Measurements from ENCODE around the gene ERMAP.
"Not testable (repeated sequence)": the region's sequence is repeated elsewhere in the genome, so short reads cannot be mapped to it uniquely, and the experiment has no call there.

ERMAP gene

DNA sequence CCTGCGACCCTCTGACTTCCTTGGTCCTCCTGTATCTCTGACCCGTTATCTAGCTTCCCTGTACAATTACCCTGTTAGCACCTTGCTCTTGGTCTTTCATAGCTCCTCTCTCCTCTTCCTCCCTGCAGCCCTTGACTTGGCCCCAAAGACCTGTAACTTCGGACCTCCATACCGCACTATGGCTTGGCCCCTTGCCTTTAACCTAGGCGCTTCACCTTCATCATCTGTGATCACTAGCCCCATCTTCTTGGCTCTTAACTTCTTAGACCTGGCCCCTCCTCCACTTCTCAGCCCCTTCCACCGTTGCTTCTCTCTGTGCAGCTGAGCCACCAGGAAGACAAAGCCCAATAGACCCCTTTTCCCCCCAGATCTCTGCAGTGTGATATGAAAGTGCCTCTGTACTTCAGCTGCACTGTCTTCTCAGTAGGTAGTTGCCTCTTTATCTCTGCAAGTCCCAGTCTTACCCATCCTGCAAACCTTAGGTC is 30.2 kb downstream of the ERMAP start:
- no peaks in the 10 kb centered on the region for H3K9me3 ChIP-seq (ENCODE audit: control insufficient read depth, insufficient read depth, low read length)
- H3K36me3 ChIP-seq (ENCODE audit: control insufficient read depth, insufficient read depth, low read length): peaks cover 15% of the 10 kb centered on the region
- H3K4me3 ChIP-seq (ENCODE audit: low read depth, low read length): peak overlapping the region; percentile 88
- H3K4me1 ChIP-seq (ENCODE audit: control insufficient read depth, insufficient read depth, low read length): peaks cover 7% of the 10 kb centered on the region
- H3K27me3 ChIP-seq (ENCODE audit: control insufficient read depth, insufficient read depth, low read length): no peaks in the 10 kb centered on the region
- H3K9ac ChIP-seq (ENCODE audit: low read depth, low read length): peak overlapping the region; percentile 82

DNA sequence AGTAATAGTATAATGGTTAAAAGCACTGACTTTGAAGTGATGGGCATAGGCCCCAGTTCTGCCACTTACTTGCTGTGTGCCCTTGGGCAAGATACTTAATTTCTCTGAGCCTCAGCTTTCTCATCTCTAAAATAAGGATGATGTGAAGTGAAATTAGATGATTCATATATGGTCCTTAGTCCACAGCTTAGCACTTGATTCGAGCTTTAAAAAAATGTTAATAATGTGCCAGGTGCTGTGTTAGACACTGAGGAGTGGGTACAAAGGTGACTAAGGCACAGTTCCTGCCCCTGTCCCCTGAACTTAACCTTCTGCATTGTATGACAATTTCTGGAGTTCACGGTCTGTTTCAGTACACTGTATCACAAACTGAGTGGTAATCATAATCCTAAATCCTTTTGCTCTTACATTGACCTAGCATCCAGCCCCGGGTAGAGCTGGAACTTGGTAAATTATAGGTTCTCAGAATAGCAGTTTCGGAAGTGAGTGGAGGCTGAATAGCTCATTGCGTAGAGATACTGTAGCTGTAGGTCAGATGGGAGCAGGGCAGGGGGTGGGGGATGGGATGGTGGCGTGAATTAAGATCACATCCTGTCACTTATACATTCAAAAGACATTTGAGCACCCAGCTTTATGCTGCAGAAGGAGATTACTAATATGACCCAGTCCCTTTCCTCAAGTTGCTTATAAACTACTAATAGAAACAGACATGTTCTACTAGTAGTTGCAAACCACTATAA is 31.0 kb downstream of the ERMAP start:
- Histone ChIP-seq H3K9me3 (ENCODE audit: control insufficient read depth, insufficient read depth, low read length) (no peaks in the 10 kb centered on the region), H3K4me3 (ENCODE audit: low read depth, low read length) (peak overlapping the region; percentile 88), H3K4me1 (ENCODE audit: control insufficient read depth, insufficient read depth, low read length) (peaks cover 7% of the 10 kb centered on the region), H3K27me3 (ENCODE audit: control insufficient read depth, insufficient read depth, low read length) (no peaks in the 10 kb centered on the region), H3K9ac (ENCODE audit: low read depth, low read length) (no peak overlapping the region), H3K36me3 (ENCODE audit: control insufficient read depth, insufficient read depth, low read length) (peaks cover 15% of the 10 kb centered on the region)

- no peak overlapping the region for H3K9ac ChIP-seq (ENCODE audit: low read depth, low read length)
- peaks cover 7% of the 10 kb centered on the region for H3K4me1 ChIP-seq (ENCODE audit: control insufficient read depth, insufficient read depth, low read length)
- no peaks in the 10 kb centered on the region for H3K27me3 ChIP-seq (ENCODE audit: control insufficient read depth, insufficient read depth, low read length)
- no peaks in the 10 kb centered on the region for H3K9me3 ChIP-seq (ENCODE audit: control insufficient read depth, insufficient read depth, low read length)
- no peak overlapping the region for H3K4me3 ChIP-seq (ENCODE audit: low read depth, low read length)
- H3K36me3 ChIP-seq (ENCODE audit: control insufficient read depth, insufficient read depth, low read length): peaks cover 15% of the 10 kb centered on the region
Observed at GRCh38 chr1:42848823-42849537, 32.1 kb downstream of the ERMAP start.

- no peaks in the 10 kb centered on the region for H3K9me3 ChIP-seq (ENCODE audit: control insufficient read depth, insufficient read depth, low read length)
- peaks cover 7% of the 10 kb centered on the region for H3K4me1 ChIP-seq (ENCODE audit: control insufficient read depth, insufficient read depth, low read length)
- no peak overlapping the region for H3K9ac ChIP-seq (ENCODE audit: low read depth, low read length)
- peaks cover 15% of the 10 kb centered on the region for H3K36me3 ChIP-seq (ENCODE audit: control insufficient read depth, insufficient read depth, low read length)
- no peaks in the 10 kb centered on the region for H3K27me3 ChIP-seq (ENCODE audit: control insufficient read depth, insufficient read depth, low read length)
- no peak overlapping the region for H3K4me3 ChIP-seq (ENCODE audit: low read depth, low read length)
Observed at GRCh38 chr1:42849944-42850343, 33.0 kb downstream of the ERMAP start.

DNA sequence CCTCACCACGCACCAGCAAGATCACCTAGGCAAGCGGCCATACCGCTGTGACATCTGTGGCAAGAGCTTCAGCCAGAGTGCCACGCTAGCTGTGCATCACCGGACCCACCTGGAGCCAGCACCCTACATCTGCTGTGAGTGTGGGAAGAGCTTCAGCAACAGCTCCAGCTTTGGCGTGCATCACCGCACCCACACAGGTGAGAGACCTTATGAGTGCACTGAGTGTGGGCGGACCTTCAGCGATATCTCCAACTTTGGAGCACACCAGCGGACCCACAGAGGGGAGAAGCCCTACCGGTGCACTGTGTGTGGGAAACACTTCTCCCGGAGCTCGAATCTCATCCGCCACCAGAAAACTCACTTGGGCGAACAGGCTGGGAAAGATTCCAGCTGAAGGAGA is 34.5 kb downstream of the ERMAP start:
- no peak overlapping the region for H3K9ac ChIP-seq (ENCODE audit: low read depth, low read length)
- H3K4me1 ChIP-seq (ENCODE audit: control insufficient read depth, insufficient read depth, low read length): peaks cover 7% of the 10 kb centered on the region
- H3K9me3 ChIP-seq (ENCODE audit: control insufficient read depth, insufficient read depth, low read length): no peaks in the 10 kb centered on the region
- H3K4me3 ChIP-seq (ENCODE audit: low read depth, low read length): no peak overlapping the region
- no peaks in the 10 kb centered on the region for H3K27me3 ChIP-seq (ENCODE audit: control insufficient read depth, insufficient read depth, low read length)
- H3K36me3 ChIP-seq (ENCODE audit: control insufficient read depth, insufficient read depth, low read length): peaks cover 15% of the 10 kb centered on the region

GRCh38 chr1:42851960-42852607 is 35.2 kb downstream of the ERMAP start:
- peaks cover 7% of the 10 kb centered on the region for H3K4me1 ChIP-seq (ENCODE audit: control insufficient read depth, insufficient read depth, low read length)
- no peak overlapping the region for H3K4me3 ChIP-seq (ENCODE audit: low read depth, low read length)
- H3K27me3 ChIP-seq (ENCODE audit: control insufficient read depth, insufficient read depth, low read length): no peaks in the 10 kb centered on the region
- no peak overlapping the region for H3K9ac ChIP-seq (ENCODE audit: low read depth, low read length)
- H3K9me3 ChIP-seq (ENCODE audit: control insufficient read depth, insufficient read depth, low read length): no peaks in the 10 kb centered on the region
- H3K36me3 ChIP-seq (ENCODE audit: control insufficient read depth, insufficient read depth, low read length): peaks cover 15% of the 10 kb centered on the region

GRCh38 chr1:42852608-42852980 is 35.7 kb downstream of the ERMAP start:
- Histone ChIP-seq H3K36me3 (ENCODE audit: control insufficient read depth, insufficient read depth, low read length) (peaks cover 15% of the 10 kb centered on the region), H3K4me1 (ENCODE audit: control insufficient read depth, insufficient read depth, low read length) (peaks cover 4% of the 10 kb centered on the region), H3K9ac (ENCODE audit: low read depth, low read length) (no peak overlapping the region), H3K4me3 (ENCODE audit: low read depth, low read length) (no peak overlapping the region), H3K27me3 (ENCODE audit: control insufficient read depth, insufficient read depth, low read length) (no peaks in the 10 kb centered on the region), H3K9me3 (ENCODE audit: control insufficient read depth, insufficient read depth, low read length) (no peaks in the 10 kb centered on the region)

DNA sequence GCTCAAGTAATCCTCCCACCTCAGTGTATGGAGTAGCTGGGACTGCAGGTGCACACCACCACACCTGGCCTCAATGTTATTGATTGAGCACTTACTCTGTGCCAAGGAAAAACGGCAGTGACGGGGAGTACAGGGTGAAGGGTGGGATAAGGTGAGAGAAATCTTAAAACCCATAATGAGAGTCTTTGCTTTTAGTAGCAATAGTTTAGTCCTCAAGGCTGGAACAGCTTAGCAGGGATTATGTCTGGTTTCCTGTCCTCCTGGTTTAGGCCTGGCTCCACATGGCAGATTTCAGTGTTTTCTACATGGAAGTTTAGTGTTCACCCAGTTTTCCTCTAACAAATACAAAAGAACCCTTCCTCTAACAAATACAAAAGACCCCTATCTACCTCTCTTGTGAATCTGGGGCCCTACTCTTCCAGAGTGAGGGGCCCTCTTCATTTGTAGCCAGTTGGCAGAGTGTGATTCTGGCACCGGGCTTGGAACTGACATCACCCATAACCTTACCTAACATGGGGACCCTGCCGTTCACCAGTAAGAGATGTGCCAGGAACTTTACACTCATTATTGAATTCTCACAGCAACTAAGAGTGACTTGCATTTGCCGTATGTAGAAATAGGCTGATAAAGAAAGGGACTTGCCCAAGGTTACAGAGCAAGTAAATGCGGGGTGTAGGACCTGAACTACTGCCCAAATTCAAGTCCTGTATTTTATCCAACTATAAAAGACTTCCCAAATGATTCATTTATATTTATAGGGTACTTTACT is 36.4 kb downstream of the ERMAP start:
- H3K4me3 ChIP-seq (ENCODE audit: low read depth, low read length): no peak overlapping the region
- H3K9me3 ChIP-seq (ENCODE audit: control insufficient read depth, insufficient read depth, low read length): no peaks in the 10 kb centered on the region
- no peaks in the 10 kb centered on the region for H3K27me3 ChIP-seq (ENCODE audit: control insufficient read depth, insufficient read depth, low read length)
- H3K9ac ChIP-seq (ENCODE audit: low read depth, low read length): no peak overlapping the region
- no peaks in the 10 kb centered on the region for H3K4me1 ChIP-seq (ENCODE audit: control insufficient read depth, insufficient read depth, low read length)
- peaks cover 15% of the 10 kb centered on the region for H3K36me3 ChIP-seq (ENCODE audit: control insufficient read depth, insufficient read depth, low read length)

GRCh38 chr1:42856554-42856953 is 39.6 kb downstream of the ERMAP start:
- H3K36me3 ChIP-seq (ENCODE audit: control insufficient read depth, insufficient read depth, low read length); H3K4me1 ChIP-seq (ENCODE audit: control insufficient read depth, insufficient read depth, low read length); H3K9me3 ChIP-seq (ENCODE audit: control insufficient read depth, insufficient read depth, low read length); H3K9ac ChIP-seq (ENCODE audit: low read depth, low read length); H3K4me3 ChIP-seq (ENCODE audit: low read depth, low read length); H3K27me3 ChIP-seq (ENCODE audit: control insufficient read depth, insufficient read depth, low read length): not testable (repeated sequence)

DNA sequence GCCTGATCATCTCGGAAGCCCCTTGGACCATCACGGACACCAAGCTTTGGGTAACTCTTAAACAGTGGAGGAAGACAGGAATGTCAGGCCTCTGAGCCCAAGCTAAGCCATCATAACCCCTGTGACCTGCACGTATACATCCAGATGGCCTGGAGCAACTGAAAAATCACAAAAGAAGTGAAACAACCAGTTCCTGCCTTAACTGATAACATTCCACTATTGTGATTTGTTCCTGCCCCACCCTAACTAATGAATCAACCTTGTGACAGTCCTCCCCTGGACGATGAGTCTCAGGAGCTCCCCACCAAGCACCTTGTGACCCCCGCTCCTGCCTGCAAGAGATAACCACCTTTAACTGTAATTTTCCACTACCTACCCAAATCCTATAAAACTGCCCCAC is 42.4 kb downstream of the ERMAP start:
- not testable (repeated sequence) for H3K36me3 ChIP-seq (ENCODE audit: control insufficient read depth, insufficient read depth, low read length); H3K4me3 ChIP-seq (ENCODE audit: low read depth, low read length); H3K27me3 ChIP-seq (ENCODE audit: control insufficient read depth, insufficient read depth, low read length); H3K9me3 ChIP-seq (ENCODE audit: control insufficient read depth, insufficient read depth, low read length); H3K4me1 ChIP-seq (ENCODE audit: control insufficient read depth, insufficient read depth, low read length); H3K9ac ChIP-seq (ENCODE audit: low read depth, low read length)

DNA sequence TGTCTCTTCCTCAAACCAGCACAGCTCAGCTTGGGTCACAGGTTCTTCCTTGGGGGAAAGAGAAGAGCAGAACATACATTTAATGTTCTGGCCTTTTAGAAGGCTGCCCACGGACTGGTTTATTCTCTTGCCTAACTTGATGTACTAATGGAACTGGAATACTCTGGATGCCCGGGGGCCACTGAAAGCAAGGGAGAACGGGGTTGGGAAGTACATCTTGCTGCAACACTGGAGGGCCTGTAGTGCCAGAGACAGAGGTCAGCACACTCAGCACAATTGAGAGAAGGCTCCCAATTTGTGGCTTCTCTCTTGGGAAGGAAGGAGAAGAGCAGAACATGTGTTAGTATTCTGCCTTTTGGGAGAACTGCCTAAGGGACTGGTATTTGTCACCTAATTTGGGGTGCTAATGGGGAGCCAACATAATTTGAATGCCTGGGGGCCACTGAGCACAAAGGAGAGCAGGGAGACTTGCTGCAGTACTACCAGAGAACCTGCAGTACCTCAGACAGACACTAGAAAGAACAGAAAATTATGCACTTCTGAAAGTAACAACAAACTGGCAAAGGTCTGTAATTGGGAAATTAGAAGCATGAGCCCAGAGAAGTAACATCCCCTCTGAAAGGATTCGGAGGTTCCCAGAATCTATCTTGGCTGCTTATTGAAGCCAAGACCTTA is 43.6 kb downstream of the ERMAP start:
- H3K9me3 ChIP-seq (ENCODE audit: control insufficient read depth, insufficient read depth, low read length): no peaks in the 10 kb centered on the region
- H3K4me3 ChIP-seq (ENCODE audit: low read depth, low read length): no peak overlapping the region
- H3K4me1 ChIP-seq (ENCODE audit: control insufficient read depth, insufficient read depth, low read length): no peaks in the 10 kb centered on the region
- no peaks in the 10 kb centered on the region for H3K27me3 ChIP-seq (ENCODE audit: control insufficient read depth, insufficient read depth, low read length)
- no peaks in the 10 kb centered on the region for H3K36me3 ChIP-seq (ENCODE audit: control insufficient read depth, insufficient read depth, low read length)
- no peak overlapping the region for H3K9ac ChIP-seq (ENCODE audit: low read depth, low read length)
